ENCODE results near the gene PLCH1. TPM values are rescaled to one million over a fixed set of nuclear protein-coding genes. Genes with fewer than 3 reads are reported as not detected.

Gene PLCH1
- total and polyA plus RNA-seq, 2 of the 13 experiments (the other 11 are each of a cell fraction or from before 2014, with no cell fraction given), result 2.0 to 3.0 TPM

DNA sequence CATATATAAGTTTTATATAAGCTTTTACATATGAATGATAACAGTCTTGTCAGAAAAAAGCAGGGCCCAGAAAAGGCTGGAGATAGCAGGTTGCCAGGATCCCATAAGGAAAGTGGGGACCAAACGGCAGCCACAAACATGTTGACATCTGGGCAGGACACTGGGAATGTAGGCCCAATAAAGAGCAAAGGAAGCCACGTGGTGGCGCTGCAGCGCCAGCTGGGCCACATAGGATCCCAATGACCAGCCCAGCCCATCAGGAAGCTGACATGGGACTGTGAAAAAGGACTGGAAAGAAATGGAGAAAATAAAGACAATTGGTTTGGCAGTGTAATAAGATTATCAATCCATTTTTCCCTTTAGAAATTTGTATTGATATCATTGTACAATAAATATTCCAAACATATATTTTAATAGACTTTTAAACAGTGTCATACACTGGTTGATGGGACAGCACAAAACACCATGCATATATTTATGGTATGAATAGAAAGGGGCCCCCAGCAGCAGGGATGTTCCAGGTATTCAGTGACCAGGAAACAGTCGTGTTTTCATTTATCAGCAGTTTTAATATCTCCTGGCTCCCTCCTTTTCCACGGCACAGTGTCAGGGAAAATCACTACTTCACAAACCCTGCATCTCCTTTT, 362.4 kb downstream of the PLCH1 start (continued):
- TF ChIP-seq NFIC (IDR thresholded peaks at IDR 0.05; ENCODE audit: low read length), result no peak
- no peak for TF ChIP-seq ZBTB3 (CRISPR knock-in tag; IDR thresholded peaks at IDR 0.05; ENCODE audit: borderline replicate concordance, low read depth)
- TF ChIP-seq MEIS2 (CRISPR knock-in tag; IDR thresholded peaks at IDR 0.05), result 0 out of 2 replicates have a peak, but pooled peaks have one; percentile 22
- TF ChIP-seq ZNF460 (CRISPR knock-in tag; IDR thresholded peaks at IDR 0.05; ENCODE audit: borderline replicate concordance), result no peak
- TF ChIP-seq ELF4 (CRISPR knock-in tag; IDR thresholded peaks at IDR 0.05; ENCODE audit: borderline replicate concordance), result no peak
- no peak for TF ChIP-seq MXD4 (CRISPR knock-in tag; IDR thresholded peaks at IDR 0.05)
- TF ChIP-seq THRA (CRISPR knock-in tag; IDR thresholded peaks at IDR 0.05; ENCODE audit: borderline replicate concordance), result 0 out of 2 replicates have a peak, but pooled peaks have one; percentile 16
- peak; percentile 95 for TF ChIP-seq SMC3 (IDR thresholded peaks at IDR 0.05; ENCODE audit: low read length)
- no peak for TF ChIP-seq ZNF549 (CRISPR knock-in tag; IDR thresholded peaks at IDR 0.05)
- TF ChIP-seq ZNF567 (CRISPR knock-in tag; IDR thresholded peaks at IDR 0.05; ENCODE audit: borderline replicate concordance), result no peak
- TF ChIP-seq ZNF275 (CRISPR knock-in tag; IDR thresholded peaks at IDR 0.05; ENCODE audit: borderline replicate concordance), result no peak
- 0 out of 2 replicates have a peak, but pooled peaks have one; percentile 31 for TF ChIP-seq ARID5B (CRISPR knock-in tag; IDR thresholded peaks at IDR 0.05)
- 0 out of 2 replicates have a peak, but pooled peaks have one; percentile 23 for TF ChIP-seq SAP130 (CRISPR knock-in tag; IDR thresholded peaks at IDR 0.05; ENCODE audit: low read depth)
- no peak for TF ChIP-seq RBFOX2 (IDR thresholded peaks at IDR 0.05; ENCODE audit: low read depth, low read length)
- TF ChIP-seq RFXAP (CRISPR knock-in tag; IDR thresholded peaks at IDR 0.05; ENCODE audit: borderline replicate concordance), result no peak
- TF ChIP-seq NFKB2 (CRISPR knock-in tag; IDR thresholded peaks at IDR 0.05; ENCODE audit: borderline replicate concordance), result no peak
- no peak for TF ChIP-seq GFI1 (CRISPR knock-in tag; IDR thresholded peaks at IDR 0.05; ENCODE audit: borderline replicate concordance)
- TF ChIP-seq, protein P1, sequence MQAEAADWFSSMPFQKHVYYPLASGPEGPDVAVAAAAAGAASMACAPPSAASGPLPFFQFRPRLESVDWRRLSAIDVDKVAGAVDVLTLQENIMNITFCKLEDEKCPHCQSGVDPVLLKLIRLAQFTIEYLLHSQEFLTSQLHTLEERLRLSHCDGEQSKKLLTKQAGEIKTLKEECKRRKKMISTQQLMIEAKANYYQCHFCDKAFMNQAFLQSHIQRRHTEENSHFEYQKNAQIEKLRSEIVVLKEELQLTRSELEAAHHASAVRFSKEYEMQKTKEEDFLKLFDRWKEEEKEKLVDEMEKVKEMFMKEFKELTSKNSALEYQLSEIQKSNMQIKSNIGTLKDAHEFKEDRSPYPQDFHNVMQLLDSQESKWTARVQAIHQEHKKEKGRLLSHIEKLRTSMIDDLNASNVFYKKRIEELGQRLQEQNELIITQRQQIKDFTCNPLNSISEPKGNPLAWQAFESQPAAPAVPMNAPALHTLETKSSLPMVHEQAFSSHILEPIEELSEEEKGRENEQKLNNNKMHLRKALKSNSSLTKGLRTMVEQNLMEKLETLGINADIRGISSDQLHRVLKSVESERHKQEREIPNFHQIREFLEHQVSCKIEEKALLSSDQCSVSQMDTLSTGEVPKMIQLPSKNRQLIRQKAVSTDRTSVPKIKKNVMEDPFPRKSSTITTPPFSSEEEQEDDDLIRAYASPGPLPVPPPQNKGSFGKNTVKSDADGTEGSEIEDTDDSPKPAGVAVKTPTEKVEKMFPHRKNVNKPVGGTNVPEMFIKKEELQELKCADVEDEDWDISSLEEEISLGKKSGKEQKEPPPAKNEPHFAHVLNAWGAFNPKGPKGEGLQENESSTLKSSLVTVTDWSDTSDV (CRISPR knock-in tag; IDR thresholded peaks at IDR 0.05), result no peak
- TF ChIP-seq ZNF674 (CRISPR knock-in tag; IDR thresholded peaks at IDR 0.05; ENCODE audit: low read depth), result no peak
- TF ChIP-seq TAF15 (IDR thresholded peaks at IDR 0.05; ENCODE audit: low read depth, low read length, poor library complexity, severe bottlenecking), result no peak
- TF ChIP-seq FOSL1 (CRISPR knock-in tag; IDR thresholded peaks at IDR 0.05; ENCODE audit: borderline replicate concordance), result no peak

Data from HepG2 (cell line).